GM18519 (cell line): ENCODE measurements around the gene RAB26.
"Not testable (repeated sequence)": the region's sequence is repeated elsewhere in the genome, so short reads cannot be mapped to it uniquely, and the experiment has no call there.

ENCODE experiments used
- ATAC-seq: cut with Tn5 transposase; IDR thresholded peaks from one replicate; pipeline ENCODE4 v1.9.1; 2021; ENCODE audit warnings: mild to moderate bottlenecking, moderate library complexity; ENCODE audit not compliant: unreplicated experiment, low FRiP score

RAB26 gene

DNA sequence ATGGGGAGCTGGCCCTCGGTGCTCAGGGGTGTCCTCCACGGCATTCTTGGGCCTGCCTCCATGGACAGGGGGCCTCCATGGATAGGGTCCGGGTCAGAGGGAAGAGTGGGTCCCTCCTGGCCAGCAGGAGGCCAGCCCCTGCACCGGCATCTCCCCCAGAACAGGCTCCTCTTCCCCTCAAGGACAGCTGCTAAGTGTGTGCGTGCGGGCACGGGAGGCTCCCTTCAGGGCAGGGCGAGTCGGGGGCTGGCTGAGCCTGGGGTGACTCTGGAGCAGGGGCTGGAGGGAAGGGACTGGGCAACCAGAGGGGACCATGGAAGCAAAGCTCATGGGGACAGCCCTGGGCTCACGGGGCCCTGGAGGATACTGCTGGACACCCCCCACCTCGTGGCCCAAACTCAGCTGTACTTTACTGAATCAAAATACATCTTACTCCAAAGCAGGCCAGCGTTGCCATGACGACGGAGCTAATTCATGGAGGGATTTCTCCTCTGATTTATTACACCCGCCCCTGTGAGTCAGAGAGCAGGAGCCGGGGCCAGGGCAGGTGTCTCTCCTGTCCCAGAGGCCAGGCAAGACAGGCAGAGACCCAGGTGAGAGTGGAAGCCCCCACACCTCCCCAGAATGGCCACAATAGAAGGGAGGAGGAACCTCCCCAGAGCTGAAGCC lies 45.9 kb downstream of the RAB26 start:
- ATAC-seq, result no peak

DNA sequence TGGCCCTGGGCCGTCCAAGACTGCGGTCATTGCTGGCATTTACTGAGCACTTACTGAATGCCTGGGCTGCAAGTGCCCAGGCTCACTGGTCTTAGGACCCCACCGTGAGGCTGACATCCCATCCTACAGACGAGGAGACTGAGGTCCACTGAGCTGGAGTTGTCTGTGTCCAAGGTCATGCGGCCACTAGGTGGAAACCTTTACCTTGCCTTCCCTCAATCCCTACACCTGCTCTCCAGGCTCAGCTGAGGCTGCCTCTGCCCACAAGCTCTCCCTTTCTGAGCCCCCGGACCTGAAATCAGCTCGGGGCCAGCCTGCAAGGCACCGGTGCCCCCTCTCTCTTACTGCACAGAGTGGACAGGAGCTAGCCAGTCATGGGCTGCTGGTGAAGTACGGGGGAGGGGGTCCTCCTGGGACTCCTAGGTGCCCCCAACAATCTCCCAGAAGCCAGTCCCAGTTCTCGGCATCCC lies 46.5 kb downstream of the RAB26 start:
- no peak for ATAC-seq

GRCh38 chr16:2195322-2196161 lies 47.1 kb downstream of the RAB26 start:
- ATAC-seq, result no peak

DNA sequence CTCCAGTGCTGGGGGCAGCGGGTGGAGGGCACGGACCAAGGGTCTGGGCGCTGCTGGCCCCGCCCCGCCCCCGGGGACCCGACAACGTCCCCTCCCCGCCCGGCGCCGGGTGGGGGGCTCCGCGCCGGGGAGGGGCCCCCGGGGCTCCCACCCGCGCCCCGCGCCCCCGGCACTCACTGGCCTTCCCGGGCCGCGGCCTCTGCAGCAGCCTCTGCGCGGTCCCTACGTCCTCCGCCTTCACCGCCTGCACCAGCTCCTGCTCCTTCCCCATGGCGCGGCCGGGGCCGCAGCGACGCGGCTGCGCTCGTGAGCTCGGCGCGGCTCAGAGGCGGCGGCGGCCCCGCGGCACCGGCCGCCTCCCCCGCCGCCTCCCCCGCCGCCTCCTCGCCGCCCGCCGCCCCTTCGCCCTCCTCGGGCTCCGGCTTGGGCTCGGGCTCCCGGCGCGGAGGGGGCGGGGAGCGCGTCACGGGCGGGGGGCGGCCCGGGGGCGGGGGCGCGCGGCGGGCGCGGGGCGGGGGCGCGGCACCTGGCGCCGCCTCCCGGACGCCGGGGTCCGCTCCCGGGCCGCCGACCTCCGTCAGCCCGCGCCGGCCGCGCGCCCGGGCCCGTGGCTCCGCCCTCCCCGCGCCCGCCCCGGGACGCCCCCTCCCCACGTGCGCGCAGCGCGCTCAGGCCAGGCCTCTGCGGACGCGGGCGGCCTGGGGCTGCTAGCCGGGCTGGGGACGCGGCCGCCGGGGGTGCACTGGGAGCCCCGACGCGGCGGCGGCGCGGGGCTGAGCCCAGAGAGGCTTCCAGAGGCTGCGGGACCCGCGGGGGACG lies 47.9 kb downstream of the RAB26 start, which contains the start of gene CASKIN1:
Gene CASKIN1, minus strand, starts transcription at position 444 of the 819 bp plus-strand sequence. Its CDS starts 173 bp downstream, at position 271.
- ATAC-seq, result no peak

- no peak for ATAC-seq
Observed at GRCh38 chr16:2196981-2197511, 48.6 kb downstream of the RAB26 start.

DNA sequence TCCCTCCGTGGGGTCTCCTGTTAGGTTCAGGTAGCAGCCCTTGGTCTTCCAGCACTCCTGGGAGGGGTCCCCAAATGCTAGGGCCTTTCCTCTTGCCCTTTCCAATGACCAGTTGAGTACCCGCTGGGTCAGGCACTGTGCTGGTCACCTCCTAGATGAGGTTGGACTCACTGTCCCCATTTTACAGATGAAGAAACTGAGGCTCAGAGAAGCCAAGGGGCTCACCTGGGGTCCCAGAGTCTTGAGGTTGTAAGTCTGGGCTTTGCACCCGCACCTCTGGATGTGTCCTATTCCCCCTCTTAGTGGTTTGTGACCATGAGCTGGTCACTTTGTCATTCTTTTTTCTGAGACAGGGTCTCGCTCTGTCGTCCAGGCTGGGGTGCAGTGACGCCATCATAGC lies 49.3 kb downstream of the RAB26 start:
- no peak for ATAC-seq

DNA sequence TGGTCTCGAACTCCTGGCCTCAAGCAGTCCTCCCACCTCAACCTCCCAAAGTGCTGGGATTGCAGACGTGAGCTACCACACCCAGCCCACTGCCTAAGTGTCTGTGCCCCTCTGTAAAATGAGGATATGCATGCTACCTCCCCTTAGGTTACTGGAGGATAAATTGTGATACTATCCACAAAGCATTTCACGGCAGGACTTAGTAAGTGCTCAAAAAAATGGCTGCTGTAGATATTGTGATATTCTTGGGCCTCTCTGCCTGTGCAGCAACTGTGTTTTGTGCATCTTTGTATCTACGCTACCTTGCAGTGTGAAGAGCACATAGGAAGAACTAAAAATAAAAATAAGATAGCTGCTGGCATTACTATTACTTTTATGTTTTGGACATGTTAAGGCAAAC lies 49.9 kb downstream of the RAB26 start:
- ATAC-seq, result no peak

GRCh38 chr16:2199095-2199494 lies 50.7 kb downstream of the RAB26 start:
- no peak for ATAC-seq

DNA sequence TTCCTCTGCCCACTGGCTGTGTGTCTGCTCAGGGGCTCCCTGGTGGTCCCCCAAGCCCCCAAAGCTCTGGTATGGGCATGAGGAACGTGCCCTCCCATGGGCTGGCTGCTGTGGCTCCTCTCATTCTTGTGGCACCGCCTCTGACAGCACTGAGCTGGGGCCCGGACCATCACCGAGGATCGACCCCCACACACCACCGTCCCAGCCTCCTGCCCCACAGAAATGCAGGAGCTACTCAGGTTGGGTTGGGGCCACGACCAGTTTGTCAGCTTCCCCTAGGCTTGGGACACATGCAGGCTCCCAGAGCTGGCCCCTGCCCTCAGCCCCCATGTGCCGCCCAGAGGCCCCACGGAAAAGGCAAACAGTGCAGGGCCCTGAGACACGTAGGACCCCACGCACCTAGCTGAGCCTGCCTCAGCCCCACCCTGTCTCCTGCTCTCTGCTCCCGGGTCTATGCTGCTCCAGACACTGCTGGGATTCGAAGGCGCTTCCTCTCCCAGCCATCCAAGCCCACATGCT lies 51.3 kb downstream of the RAB26 start:
- no peak for ATAC-seq

GRCh38 chr16:2200313-2200712 lies 51.9 kb downstream of the RAB26 start:
- no peak for ATAC-seq

DNA sequence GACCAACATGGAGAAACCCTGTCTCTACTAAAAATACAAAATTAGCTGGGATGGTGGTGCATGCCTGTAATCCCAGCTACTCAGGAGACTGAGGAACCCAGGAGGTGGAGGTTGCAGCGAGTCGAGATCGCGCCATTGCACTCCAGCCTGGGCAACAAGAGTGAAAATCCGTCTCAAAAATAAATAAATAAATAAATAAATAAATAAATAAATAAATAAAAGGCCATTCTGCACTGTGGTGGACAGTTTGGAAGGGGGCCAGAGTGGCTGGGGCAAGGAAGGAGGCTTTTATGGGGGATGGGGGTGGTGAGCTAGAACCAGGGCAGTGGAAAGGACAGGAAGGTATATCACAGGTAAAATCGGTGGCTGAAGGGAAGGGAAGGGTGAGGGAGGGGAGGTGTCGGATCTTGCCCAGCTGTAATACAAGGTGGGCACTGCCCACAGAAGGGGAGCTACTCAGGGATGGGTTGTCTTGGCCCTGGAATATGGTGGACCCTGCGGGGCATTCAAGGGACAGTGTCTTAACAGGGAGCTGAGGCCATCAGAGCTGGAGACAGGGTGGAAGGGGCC lies 54.8 kb downstream of the RAB26 start:
- ATAC-seq, result not testable (repeated sequence)
